ENCODE data around the gene ANGPTL7.

DNA sequence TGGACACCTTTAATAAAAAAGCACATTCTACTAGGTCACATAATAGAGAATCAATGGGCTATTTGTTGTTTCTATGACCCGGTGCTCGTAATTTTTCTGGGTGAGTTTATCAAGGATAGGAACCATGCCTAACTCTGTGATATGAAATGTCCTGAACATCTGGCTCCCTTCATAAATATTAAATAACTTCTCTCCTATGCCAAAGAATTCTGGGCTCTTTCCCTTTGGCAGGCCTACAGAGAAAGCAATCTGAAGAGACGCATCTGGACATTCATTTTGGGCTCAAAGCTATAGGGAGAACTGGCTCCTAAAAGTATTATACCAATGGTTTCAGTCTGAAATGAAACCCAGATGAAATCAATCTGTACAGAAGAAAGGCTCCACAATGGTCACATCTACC, 38.8 kb upstream of the ANGPTL7 start:
- TF ChIP-seq, protein P1, sequence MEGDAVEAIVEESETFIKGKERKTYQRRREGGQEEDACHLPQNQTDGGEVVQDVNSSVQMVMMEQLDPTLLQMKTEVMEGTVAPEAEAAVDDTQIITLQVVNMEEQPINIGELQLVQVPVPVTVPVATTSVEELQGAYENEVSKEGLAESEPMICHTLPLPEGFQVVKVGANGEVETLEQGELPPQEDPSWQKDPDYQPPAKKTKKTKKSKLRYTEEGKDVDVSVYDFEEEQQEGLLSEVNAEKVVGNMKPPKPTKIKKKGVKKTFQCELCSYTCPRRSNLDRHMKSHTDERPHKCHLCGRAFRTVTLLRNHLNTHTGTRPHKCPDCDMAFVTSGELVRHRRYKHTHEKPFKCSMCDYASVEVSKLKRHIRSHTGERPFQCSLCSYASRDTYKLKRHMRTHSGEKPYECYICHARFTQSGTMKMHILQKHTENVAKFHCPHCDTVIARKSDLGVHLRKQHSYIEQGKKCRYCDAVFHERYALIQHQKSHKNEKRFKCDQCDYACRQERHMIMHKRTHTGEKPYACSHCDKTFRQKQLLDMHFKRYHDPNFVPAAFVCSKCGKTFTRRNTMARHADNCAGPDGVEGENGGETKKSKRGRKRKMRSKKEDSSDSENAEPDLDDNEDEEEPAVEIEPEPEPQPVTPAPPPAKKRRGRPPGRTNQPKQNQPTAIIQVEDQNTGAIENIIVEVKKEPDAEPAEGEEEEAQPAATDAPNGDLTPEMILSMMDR (IDR thresholded peaks at IDR 0.05) = no peak
- no peak for TF ChIP-seq POLR2A (IDR thresholded peaks at IDR 0.05)
